GM23338 (cell line): ENCODE results near the gene KSR2. TPM values are rescaled to one million over a fixed set of nuclear protein-coding genes. Genes with fewer than 3 reads are reported as not detected.

ENCODE experiments used
- ATAC-seq: fragments of 200-7000 bp; cut with Tn5 transposase; 3 replicates; pipeline ENCODE4 v1.9.1; 2020
- DNase-seq: peaks from one replicate; pipeline ENCODE4 v3.0.0-alpha.2; 2015; ENCODE audit warnings: low spot score
- H2AFZ ChIP-seq: fragments of 200-600 bp; sonication (generic); 2 replicates; pipeline ENCODE4 v1.8.0; 2016; ENCODE audit warnings: antibody characterized with exemption, mild to moderate bottlenecking, moderate library complexity
- H3F3A ChIP-seq: fragments of 200-600 bp; sonication (generic); replicated peaks from 2 replicates; pipeline ENCODE4 v1.8.0; 2017; ENCODE audit warnings: antibody characterized with exemption, mixed run types, low read depth
- H3K27ac ChIP-seq: fragments of 200-600 bp; sonication (generic); 2 replicates; pipeline ENCODE4 v1.6.1; 2016; ENCODE audit warnings: low read depth
- H3K27me3 ChIP-seq: fragments of 200-600 bp; sonication (generic); 2 replicates; pipeline ENCODE4 v1.8.0; 2016; ENCODE audit warnings: mild to moderate bottlenecking, mixed run types, moderate library complexity; ENCODE audit not compliant: insufficient read depth
- H3K36me3 ChIP-seq: fragments of 200-600 bp; sonication (generic); 2 replicates; pipeline ENCODE4 v1.8.0; 2016; ENCODE audit warnings: mild to moderate bottlenecking; ENCODE audit not compliant: insufficient read depth
- H3K4me1 ChIP-seq: fragments of 200-600 bp; sonication (generic); 2 replicates; pipeline ENCODE4 v1.8.0; 2016; ENCODE audit warnings: mild to moderate bottlenecking, moderate library complexity; ENCODE audit not compliant: insufficient read depth
- H3K4me2 ChIP-seq: fragments of 200-600 bp; sonication (generic); 2 replicates; pipeline ENCODE4 v1.7.1; 2017; ENCODE audit warnings: mixed run types
- H3K4me3 ChIP-seq: fragments of 200-600 bp; sonication (generic); 2 replicates; pipeline ENCODE4 v1.6.1; 2016; ENCODE audit warnings: mixed run types
- H3K79me2 ChIP-seq: fragments of 200-600 bp; sonication (generic); replicated peaks from 2 replicates; pipeline ENCODE4 v1.8.0; 2017; ENCODE audit warnings: mild to moderate bottlenecking; ENCODE audit not compliant: insufficient read depth
- H3K9me2 ChIP-seq: fragments of 200-600 bp; sonication (generic); 2 replicates; pipeline ENCODE4 v1.8.0; 2017; ENCODE audit not compliant: insufficient read depth
- H4K20me1 ChIP-seq: fragments of 200-600 bp; sonication (generic); replicated peaks from 2 replicates; pipeline ENCODE4 v1.8.0; 2017; ENCODE audit warnings: mild to moderate bottlenecking; ENCODE audit not compliant: insufficient read depth
- H3K27ac Mint-ChIP-seq: 2 replicates; pipeline ENCODE4 v1.8.0; 2020; ENCODE audit warnings: inconsistent platforms, mild to moderate bottlenecking, moderate library complexity, mixed read lengths
- H3K27me3 Mint-ChIP-seq: 3 replicates; pipeline ENCODE4 v1.8.0; 2022; ENCODE audit warnings: low read depth, mild to moderate bottlenecking, moderate library complexity, mixed read lengths, inconsistent platforms; ENCODE audit not compliant: insufficient read depth, poor library complexity
- H3K36me3 Mint-ChIP-seq: 3 replicates; pipeline ENCODE4 v1.8.0; 2021; ENCODE audit warnings: low read depth, mild to moderate bottlenecking, inconsistent platforms, moderate library complexity, mixed read lengths
- H3K4me1 Mint-ChIP-seq: 3 replicates; pipeline ENCODE4 v1.8.0; 2020; ENCODE audit warnings: mild to moderate bottlenecking, inconsistent platforms, mixed read lengths
- H3K4me3 Mint-ChIP-seq: 3 replicates; pipeline ENCODE4 v1.8.0; 2021; ENCODE audit warnings: moderate library complexity, mild to moderate bottlenecking, inconsistent platforms, mixed read lengths
- H3K9me3 Mint-ChIP-seq: 3 replicates; pipeline ENCODE4 v1.8.0; 2020; ENCODE audit warnings: moderate library complexity, mild to moderate bottlenecking, inconsistent platforms, mixed read lengths
- CREB1 ChIP-seq: fragments of 250-450 bp; sonication (Bioruptor Pico); IDR thresholded peaks from 2 replicates; pipeline ENCODE4 v1.5.0; 2020; ENCODE audit warnings: low read depth, mild to moderate bottlenecking, moderate library complexity
- ETS1 ChIP-seq: IDR thresholded peaks from 2 replicates; pipeline ENCODE4 v1.6.1; 2016; ENCODE audit warnings: antibody characterized with exemption
- EZH2 ChIP-seq: fragments of 200-600 bp; sonication (generic); IDR thresholded peaks from one replicate; pipeline ENCODE4 v1.8.0; 2017; ENCODE audit warnings: antibody characterized with exemption, mild to moderate bottlenecking, low read depth; ENCODE audit not compliant: unreplicated experiment
- EZH2phosphoT487 ChIP-seq: fragments of 200-600 bp; sonication (generic); IDR thresholded peaks from one replicate; pipeline ENCODE4 v1.8.1; 2018; ENCODE audit warnings: antibody characterized with exemption; ENCODE audit not compliant: unreplicated experiment
- JUNB ChIP-seq: IDR thresholded peaks from one replicate; pipeline ENCODE4 v1.6.1; 2016; ENCODE audit warnings: antibody characterized with exemption; ENCODE audit not compliant: unreplicated experiment
- ZNF114 ChIP-seq: fragments of 250-450 bp; sonication (Bioruptor Pico); IDR thresholded peaks from 2 replicates; pipeline ENCODE4 v1.5.0; 2020; ENCODE audit warnings: mild to moderate bottlenecking, moderate library complexity
- polyA plus RNA-seq: library from polyadenylated mRNA; unstranded; fragments of >200 nt; fragmentation: Nextera tagmentation; extraction: Ambion mirVana; gene quantifications from 2 replicates; pipeline ENCODE4 v1.2.1, GENCODE V29; 2016
- total RNA-seq: library from RNA; depleted of rRNA; stranded (reverse); fragments of >200 nt; shearing (Covaris generic); gene quantifications from 2 replicates; pipeline ENCODE4 v1.2.3, GENCODE V29; 2014
- TF ChIP-seq, protein P1 (sequence below): fragments of 250-450 bp; sonication (Bioruptor Pico); IDR thresholded peaks from 2 replicates; pipeline ENCODE4 v1.5.0; 2020; ENCODE audit warnings: mild to moderate bottlenecking, moderate library complexity
- TF ChIP-seq, protein P2 (sequence below), 2 experiments: fragments of 200-600 bp in 1 of 2; sonication (generic) in 1 of 2; conservative IDR thresholded peaks; 2 replicates each; pipeline versions ENCODE4 v1.5.1 to v1.6.1; 2016 to 2017; ENCODE audit warnings: antibody characterized with exemption in 2 of 2, low read depth in 2 of 2, mild to moderate bottlenecking in 2 of 2, moderate library complexity in 1 of 2

Gene KSR2
- total and polyA plus RNA-seq, 2 experiments from 2014 or later: 1.1 to 2.7 TPM

DNA sequence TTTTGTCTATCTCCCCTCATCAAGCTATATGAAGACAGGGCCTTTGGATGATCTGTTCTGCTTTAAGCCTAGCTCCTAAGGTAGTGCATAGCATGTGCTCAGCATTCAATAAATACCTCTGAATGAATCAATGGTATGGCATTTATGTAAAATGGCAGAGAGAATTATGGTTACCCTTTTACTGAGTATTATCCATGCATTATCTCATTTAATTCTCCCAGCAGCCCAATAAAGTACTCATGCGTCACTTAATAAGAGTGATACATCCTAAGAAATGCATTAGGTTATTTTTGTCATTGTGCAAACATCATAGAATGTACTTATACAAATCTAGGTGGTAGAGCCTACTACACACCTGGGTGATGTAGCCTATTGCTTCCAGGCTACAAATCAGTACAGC lies 269.7 kb downstream of the KSR2 start:
- no peaks in the 10 kb centered on the region for H4K20me1 ChIP-seq
- H3K4me1 Mint-ChIP-seq: peaks cover 13% of the 10 kb centered on the region
- H3K27ac ChIP-seq: no peak overlapping the region
- no peak overlapping the region for H3K4me2 ChIP-seq
- no peak overlapping the region for H3K27ac Mint-ChIP-seq
- DNase-seq (no peak), ATAC-seq (no peak)
- no peaks in the 10 kb centered on the region for H3F3A ChIP-seq
- H3K27me3 ChIP-seq: no peaks in the 10 kb centered on the region
- H3K4me3 ChIP-seq: no peak overlapping the region
- H3K27me3 Mint-ChIP-seq: peaks cover 7% of the 10 kb centered on the region
- H3K79me2 ChIP-seq: no peaks in the 10 kb centered on the region
- peaks cover 4% of the 10 kb centered on the region; the same call in 1 of the 3 replicates for H3K9me3 Mint-ChIP-seq
- no peaks in the 10 kb centered on the region for H3K9me2 ChIP-seq
- no peaks in the 10 kb centered on the region for H3K36me3 ChIP-seq
- no peak overlapping the region for H2AFZ ChIP-seq
- TF ChIP-seq, protein P1, sequence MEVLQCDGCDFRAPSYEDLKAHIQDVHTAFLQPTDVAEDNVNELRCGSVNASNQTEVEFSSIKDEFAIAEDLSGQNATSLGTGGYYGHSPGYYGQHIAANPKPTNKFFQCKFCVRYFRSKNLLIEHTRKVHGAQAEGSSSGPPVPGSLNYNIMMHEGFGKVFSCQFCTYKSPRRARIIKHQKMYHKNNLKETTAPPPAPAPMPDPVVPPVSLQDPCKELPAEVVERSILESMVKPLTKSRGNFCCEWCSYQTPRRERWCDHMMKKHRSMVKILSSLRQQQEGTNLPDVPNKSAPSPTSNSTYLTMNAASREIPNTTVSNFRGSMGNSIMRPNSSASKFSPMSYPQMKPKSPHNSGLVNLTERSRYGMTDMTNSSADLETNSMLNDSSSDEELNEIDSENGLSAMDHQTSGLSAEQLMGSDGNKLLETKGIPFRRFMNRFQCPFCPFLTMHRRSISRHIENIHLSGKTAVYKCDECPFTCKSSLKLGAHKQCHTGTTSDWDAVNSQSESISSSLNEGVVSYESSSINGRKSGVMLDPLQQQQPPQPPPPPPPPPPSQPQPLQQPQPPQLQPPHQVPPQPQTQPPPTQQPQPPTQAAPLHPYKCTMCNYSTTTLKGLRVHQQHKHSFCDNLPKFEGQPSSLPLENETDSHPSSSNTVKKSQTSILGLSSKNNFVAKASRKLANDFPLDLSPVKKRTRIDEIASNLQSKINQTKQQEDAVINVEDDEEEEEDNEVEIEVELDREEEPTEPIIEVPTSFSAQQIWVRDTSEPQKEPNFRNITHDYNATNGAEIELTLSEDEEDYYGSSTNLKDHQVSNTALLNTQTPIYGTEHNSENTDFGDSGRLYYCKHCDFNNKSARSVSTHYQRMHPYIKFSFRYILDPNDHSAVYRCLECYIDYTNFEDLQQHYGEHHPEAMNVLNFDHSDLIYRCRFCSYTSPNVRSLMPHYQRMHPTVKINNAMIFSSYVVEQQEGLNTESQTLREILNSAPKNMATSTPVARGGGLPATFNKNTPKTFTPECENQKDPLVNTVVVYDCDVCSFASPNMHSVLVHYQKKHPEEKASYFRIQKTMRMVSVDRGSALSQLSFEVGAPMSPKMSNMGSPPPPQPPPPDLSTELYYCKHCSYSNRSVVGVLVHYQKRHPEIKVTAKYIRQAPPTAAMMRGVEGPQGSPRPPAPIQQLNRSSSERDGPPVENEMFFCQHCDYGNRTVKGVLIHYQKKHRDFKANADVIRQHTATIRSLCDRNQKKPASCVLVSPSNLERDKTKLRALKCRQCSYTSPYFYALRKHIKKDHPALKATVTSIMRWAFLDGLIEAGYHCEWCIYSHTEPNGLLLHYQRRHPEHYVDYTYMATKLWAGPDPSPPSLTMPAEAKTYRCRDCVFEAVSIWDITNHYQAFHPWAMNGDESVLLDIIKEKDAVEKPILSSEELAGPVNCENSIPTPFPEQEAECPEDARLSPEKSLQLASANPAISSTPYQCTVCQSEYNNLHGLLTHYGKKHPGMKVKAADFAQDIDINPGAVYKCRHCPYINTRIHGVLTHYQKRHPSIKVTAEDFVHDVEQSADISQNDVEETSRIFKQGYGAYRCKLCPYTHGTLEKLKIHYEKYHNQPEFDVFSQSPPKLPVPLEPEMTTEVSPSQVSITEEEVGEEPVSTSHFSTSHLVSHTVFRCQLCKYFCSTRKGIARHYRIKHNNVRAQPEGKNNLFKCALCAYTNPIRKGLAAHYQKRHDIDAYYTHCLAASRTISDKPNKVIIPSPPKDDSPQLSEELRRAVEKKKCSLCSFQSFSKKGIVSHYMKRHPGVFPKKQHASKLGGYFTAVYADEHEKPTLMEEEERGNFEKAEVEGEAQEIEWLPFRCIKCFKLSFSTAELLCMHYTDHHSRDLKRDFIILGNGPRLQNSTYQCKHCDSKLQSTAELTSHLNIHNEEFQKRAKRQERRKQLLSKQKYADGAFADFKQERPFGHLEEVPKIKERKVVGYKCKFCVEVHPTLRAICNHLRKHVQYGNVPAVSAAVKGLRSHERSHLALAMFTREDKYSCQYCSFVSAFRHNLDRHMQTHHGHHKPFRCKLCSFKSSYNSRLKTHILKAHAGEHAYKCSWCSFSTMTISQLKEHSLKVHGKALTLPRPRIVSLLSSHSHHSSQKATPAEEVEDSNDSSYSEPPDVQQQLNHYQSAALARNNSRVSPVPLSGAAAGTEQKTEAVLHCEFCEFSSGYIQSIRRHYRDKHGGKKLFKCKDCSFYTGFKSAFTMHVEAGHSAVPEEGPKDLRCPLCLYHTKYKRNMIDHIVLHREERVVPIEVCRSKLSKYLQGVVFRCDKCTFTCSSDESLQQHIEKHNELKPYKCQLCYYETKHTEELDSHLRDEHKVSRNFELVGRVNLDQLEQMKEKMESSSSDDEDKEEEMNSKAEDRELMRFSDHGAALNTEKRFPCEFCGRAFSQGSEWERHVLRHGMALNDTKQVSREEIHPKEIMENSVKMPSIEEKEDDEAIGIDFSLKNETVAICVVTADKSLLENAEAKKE (CRISPR knock-in tag): no peak
- TF ChIP-seq, protein P2, sequence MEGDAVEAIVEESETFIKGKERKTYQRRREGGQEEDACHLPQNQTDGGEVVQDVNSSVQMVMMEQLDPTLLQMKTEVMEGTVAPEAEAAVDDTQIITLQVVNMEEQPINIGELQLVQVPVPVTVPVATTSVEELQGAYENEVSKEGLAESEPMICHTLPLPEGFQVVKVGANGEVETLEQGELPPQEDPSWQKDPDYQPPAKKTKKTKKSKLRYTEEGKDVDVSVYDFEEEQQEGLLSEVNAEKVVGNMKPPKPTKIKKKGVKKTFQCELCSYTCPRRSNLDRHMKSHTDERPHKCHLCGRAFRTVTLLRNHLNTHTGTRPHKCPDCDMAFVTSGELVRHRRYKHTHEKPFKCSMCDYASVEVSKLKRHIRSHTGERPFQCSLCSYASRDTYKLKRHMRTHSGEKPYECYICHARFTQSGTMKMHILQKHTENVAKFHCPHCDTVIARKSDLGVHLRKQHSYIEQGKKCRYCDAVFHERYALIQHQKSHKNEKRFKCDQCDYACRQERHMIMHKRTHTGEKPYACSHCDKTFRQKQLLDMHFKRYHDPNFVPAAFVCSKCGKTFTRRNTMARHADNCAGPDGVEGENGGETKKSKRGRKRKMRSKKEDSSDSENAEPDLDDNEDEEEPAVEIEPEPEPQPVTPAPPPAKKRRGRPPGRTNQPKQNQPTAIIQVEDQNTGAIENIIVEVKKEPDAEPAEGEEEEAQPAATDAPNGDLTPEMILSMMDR (conservative IDR thresholded peaks at IDR 0.05; ENCODE audit: low read depth in 2 of 2): no peak
- TF ChIP-seq ETS1 (no peak), CREB1 (CRISPR knock-in tag) (no peak), JUNB (no peak), EZH2 (no peak), EZH2phosphoT487 (no peak), ZNF114 (CRISPR knock-in tag) (no peak)
- peaks cover 13% of the 10 kb centered on the region; the same call in 1 of the 2 replicates for H3K4me1 ChIP-seq
- peaks cover 3% of the 10 kb centered on the region; the same call in 1 of the 3 replicates for H3K36me3 Mint-ChIP-seq
- no peak overlapping the region for H3K4me3 Mint-ChIP-seq
